T follicular helper cell (primary cell): Measurements from ENCODE around the gene SGK1.

Experiments
- DNase-seq: peaks from one replicate; pipeline ENCODE4 v3.0.0-alpha.2; 2020; ENCODE audit warnings: low read depth

The SGK1 gene

DNA sequence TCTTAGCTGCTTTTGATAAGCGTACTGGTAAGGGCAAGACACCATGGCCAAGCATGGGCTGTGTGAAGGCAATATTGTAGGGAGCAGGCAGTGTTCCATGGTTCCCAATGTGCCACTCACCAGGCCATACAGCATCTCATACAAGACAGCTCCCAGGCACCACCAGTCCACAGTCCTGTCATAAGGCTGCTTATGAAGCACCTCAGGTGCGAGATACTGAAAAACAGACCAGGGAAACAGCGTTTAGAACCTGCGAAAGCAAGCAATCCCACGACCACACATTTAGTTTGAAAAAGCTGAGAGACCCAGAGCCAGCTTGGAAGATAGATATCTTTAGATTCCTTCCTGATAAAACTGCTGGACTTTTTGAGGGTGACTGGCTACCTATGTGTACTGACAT lies 146.4 kb downstream of the SGK1 start:
- no peak for DNase-seq

DNA sequence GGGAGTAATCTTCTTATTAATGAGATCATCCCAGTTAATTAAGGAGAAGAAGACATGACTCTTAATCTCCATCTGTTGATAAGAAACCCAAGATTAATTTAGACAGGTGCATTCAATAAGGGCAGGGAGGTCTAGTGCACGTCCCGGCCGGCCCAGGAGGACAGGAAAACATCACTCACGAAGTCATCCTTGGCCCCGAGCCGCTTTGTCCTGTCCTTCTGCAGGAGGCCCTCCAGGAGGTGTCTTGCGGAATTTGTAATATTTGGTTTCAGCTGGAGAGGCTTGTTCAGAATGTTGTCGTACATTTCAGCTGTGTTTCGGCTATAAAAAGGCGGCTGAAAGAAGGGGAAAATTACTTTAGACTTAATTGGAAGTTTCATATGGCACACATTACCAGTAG lies 147.1 kb downstream of the SGK1 start:
- no peak for DNase-seq

DNA sequence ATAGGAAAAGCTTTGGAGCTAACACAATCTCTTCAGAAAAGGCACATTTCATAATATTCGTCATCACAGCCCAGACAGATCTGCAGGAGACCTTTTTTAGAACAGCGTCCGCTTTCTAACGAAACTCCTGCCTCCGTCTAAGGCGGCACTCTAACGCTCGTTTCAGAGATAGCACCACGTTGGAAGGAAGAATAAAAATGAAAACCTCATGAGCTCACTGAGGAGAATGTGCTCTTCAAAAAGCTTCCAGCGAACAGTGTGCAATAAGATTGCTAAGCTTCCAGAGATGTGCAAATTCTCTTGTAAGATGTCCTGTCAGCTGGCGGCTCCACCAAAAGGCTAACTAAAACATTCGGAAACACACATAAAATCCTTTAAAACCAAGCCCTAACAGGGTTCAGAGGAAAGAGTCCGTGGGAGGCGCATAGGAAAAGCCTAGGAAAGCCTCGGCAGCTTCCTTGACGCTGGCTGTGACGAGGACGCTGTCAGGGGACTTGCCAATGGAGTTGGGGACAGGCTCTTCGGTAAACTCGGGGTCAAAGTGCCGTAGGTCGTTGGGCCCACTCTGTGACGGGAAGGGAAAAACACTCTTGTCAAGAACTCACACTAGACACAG lies 147.9 kb downstream of the SGK1 start:
- DNase-seq: no peak

DNA sequence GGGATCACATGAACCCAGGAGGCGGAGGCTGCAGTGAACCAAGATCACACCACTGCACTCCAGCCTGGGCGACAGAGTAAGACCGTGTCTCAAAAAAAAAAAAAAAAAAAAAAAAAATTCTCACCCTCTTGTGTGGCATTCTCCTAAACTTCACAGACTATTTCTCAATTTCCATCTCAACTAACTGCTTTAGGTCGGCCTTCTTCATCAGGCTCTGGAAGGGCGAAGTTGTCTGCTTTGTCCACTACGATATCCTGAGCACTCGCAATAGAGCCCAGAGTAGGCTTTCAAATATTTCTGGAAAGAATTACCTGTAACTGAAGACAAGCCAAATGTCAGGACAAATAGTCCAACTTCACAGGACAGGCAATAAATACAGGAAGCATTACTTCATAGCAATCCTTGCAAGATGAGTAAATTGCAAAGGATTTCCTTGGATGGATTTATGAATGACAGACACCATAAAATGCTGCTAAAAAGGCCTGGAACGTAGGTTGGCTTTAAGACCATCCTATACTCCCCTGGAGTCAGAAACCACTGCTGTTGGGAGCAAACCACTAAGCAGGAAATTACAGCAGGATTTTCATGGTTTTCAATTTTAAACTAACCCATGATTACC lies 149.2 kb downstream of the SGK1 start:
- no peak for DNase-seq

DNA sequence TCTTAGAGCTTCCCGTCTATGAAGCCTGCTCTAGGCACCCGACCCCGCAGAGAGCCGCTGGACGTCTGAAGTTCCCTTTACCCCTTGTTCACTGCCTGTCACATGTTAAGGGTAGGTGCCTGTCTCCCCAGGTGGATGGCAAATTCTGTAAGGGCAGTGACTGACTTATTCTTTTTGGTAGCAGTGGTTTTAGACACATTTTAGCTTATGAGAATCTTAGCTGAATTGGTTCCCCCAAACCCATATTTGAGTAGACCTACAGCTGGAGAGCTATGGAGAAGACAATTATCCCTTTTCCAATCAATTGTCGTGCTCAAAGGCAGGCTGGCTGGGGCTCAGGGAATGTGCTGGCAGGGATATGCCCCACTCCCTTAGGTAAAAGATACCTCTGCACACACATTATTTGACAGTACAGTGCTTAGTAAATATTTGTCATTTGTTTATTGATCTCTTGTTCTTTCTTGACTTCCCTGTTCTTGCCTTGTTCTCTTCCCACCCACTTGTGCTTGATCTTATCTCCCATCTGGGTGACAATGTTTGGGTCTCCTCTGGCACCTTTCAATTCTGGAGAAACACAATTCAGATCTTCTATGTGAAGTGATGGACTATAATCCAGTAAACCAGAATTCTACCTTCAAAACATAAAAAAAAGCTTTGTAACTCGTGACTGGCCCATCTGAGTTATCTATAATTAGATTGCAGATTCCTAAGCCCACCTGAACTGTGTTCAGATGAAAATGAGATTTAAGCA lies 151.2 kb downstream of the SGK1 start:
- DNase-seq: no peak

DNA sequence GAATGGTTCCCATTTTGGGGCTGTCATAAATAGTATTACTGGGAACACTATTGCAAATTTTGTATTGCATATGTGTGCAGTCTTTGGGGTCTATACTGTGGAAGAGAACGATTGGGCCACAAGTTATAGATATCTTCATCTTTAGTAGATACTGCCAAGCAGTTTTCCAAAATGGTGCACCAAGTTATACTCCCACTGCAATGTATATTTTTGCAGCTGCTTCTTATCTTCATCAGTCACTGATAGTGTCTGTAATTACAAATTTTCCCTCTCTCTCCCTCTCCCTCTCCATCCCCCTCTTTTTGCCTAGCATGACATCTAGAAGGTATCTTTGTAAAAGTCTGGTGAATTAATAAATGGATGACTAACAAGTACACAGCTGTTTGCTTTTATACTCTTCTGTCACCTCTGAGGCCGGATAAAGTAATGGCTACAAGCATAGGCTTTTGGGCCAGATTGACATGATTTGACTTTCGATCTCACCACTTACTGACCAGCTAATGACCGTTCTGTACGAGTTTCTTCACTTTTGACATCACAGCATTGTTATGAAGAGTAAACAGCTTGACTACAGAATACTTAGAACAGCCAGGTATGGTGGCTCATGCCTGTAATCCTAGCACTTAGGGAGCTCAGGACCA lies 152.2 kb downstream of the SGK1 start:
- no peak for DNase-seq

DNA sequence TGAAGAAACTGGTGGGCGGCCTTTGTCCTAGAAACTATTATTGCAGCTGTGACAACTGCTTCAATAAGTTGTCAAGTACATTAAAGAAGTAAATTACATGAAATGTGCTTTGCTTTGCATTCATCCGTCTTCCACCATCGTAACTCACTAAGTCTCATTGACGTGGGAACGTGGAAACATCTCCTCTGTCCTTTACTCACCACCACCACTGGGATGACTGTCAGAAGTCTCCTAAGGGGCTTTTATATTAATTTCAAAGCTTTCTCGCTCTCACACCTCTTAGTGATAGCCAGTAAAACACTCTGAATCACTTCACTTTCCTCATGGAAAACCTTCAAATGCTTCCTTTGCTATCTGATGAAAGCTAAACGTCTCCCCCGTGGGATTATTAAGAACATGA lies 153.6 kb downstream of the SGK1 start:
- DNase-seq: no peak

DNA sequence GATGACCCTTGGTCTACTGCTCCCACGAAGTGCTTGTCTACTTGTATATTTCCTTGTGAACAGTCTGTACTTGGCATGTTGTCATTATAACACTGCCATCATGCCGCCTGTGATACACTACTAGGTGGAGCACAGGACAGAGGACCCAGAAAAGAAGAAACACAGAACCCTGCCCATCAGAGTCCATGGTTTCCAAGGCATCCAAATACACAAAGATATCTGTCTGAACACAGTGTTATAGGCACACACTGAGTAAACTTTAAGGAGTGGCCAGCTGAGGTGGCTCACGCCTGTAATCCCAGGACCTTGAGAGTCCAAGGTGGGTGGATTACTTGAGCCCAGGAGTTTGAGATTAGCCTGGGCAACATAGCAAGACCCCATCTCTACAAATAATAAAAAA lies 155.0 kb downstream of the SGK1 start:
- DNase-seq: no peak

DNA sequence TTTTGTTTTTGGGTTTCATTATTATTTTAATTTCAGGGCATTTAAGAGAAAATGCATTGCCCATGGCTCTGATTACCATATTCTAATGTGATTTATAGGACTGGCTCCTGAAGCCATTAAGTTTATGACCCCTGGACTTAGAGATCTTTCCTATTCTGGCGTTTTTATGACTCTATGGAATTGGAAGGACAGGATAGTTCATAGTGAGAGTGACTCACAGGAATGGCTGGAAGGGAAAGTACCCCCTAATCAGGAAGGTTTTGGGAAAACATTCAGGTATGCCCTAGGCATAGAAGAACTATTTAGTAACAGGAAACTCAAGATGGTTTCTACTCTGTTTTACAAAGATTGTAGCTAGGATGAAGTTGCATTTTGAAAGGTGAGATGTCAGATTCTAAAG lies 156.9 kb downstream of the SGK1 start:
- DNase-seq: no peak

DNA sequence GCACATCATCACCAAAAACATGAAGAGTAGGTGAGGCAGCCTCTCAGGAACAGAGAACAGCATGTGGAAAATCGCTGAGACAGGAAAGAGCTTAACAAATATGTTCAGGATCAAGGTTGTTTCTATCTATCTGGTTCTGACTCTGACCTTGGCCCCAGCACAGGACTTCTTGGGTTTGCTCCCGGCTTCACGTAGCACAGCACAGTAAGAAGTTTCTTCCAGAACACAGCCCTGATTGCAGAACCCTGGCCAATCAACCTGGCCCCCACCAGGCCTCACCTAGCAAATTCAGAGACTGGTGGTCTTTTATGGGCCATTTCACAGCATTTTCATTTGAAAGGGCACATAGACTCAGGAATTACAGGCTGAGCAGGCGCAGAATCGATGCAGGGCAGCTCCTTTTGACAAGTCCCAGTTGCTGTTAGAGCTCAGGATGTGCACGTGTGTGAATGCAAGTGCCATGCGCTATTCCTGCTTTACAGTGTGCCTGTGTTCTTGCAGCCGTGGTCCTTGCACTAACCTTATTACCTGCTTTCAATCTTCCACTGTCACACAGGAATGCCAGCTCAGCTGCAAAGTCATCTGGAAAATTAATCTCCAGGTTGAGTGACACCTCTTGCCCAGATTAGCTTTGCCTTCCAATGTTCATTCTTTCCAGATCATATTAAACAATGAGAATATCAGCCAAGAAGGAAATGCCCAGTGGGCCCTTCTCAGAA lies 165.0 kb downstream of the SGK1 start:
- no peak for DNase-seq

DNA sequence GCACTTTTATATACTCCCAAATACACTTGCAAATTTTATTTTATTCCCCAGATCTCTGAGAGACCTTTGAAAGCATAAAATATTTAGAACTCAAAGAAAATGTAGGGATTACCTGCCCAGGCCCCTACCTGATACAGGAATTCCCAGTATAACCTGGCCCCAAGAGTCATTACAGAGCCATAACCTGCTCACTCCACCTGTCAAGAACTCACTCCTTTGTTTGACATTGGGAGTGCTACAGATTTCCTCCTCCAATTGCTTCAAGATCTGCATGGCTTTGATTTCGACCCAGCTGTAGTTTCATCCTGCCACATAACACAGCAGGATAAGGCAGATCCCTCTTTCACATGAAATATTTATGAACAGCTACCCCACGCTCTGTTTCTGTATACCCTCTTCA lies 169.3 kb downstream of the SGK1 start:
- DNase-seq: no peak

DNA sequence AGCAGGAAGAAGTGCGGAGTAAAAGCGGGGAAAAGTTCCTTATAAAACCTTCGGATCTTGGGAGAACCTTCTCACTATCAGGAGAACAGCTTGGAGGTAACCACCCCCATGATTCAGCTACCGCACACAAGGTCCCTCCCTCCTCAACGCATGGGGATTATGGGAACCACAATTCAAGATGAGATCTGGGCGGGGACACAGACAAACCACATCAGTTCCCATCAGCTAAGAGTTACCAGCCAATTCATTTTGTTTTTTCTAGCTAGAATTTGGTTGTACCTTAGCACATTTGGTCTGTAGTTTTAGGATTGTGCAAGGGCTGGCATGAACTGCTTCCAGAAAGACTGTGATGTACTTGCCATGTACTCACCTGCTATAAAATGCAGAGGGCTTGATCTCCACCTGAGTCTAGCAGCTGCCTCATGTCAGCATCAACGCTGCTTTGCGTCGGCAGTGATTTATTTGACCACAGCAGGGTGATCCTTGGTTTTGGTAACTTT lies 170.8 kb downstream of the SGK1 start:
- no peak for DNase-seq

DNA sequence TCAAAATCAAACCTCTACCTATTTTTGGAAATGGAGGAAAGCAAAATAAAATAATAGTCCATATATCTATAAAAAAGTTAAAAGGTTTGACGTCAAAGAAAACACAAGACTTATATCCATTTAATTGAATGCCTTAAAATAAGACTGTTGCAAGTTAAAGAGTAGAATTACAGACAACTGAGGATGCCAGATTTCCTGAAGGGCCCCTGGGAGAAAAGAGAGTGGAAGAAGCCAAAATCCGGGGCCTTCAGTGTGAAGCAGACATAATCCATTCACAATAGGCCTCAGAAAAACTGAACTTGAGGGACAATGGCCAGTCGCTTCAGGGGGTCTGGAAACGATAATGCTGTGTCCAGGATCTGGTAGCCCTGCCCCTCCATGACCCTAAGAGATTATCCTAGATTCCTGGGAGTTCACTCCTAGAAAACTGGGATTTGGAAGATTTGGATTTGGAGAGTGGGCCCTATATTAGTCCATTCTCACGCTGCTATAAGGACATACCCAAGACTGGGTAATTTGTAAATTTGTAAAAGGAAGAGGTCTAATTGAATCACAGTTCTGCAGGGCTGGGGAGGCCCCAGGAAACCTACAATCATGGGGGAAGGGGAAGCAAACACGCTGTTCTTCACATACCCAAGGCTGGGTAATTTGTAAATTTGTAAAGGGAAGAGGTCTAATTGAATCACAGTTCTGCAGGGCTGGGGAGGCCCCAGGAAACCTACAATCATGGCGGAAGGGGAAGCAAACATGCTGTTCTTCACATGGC lies 171.5 kb downstream of the SGK1 start:
- no peak for DNase-seq

DNA sequence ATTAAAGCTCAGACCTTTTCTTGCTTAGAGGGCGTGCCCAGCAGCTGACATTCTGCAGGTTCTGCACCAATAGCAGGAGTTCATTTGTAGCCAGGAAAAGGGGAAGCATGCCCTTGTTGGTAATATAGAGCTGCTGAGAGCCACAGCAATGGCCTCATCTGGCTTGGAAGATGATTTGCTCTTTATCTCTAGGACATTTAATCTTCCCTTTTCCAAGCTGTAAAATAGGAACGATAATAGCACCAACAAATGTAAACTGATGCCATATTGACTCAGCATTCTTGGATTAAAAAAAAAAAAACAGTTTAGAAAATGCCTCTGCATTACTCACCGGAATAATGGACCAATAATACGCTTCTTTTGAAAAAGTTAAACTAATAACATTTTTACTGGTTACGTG lies 172.1 kb downstream of the SGK1 start:
- DNase-seq: no peak

DNA sequence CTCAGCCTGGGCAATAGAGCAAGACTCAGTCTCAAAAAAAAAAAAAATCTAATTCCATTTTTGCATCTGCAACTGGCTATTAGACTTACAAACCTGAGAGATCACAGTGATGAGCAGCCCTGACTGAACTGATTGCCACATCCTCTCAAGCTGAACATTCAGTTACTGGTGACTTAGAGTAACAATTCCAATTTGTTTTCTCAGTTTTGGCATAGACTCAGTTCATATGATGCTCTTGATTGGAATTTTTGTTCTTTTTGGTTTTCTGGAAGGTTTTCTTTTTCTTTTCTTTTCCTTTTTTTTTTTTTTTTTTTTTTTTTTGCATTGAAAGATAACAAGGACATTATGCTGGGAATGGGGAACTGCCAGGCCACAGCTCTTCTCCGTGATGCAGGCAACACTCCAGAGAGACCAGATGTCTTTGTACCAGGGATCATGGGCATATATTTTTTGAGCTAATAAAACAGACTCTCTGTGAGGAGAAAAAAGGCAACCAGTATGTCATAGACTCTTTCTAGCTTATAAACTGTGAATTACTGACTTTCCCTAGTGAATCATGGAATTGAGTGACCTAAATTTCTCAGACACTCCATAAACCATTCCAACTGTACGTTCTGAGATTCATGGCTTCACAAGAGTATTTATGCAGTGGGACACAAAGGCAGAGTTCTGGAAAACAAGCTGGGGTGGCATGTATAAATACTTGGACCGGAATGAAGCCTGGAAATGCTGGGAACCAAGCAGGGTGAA lies 179.5 kb downstream of the SGK1 start:
- DNase-seq: no peak

DNA sequence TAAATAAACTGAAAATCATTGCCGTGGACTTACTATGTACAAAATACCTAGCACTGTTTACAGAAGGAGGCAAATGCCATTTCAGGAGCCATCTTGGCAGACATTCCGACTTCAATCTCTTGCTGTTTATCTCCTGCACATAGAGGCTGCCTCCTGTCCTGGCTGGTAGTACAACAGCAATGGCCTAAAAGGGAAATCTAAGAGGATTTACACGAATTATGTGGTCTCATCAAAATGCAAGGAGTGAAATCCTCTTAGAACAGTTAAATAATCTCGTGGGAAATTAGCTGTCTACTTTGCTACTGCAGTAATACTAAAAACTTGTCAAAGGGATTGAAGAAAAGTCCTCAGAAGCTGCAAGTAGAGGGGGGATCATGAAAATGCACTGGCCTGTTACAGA lies 183.3 kb downstream of the SGK1 start:
- no peak for DNase-seq

DNA sequence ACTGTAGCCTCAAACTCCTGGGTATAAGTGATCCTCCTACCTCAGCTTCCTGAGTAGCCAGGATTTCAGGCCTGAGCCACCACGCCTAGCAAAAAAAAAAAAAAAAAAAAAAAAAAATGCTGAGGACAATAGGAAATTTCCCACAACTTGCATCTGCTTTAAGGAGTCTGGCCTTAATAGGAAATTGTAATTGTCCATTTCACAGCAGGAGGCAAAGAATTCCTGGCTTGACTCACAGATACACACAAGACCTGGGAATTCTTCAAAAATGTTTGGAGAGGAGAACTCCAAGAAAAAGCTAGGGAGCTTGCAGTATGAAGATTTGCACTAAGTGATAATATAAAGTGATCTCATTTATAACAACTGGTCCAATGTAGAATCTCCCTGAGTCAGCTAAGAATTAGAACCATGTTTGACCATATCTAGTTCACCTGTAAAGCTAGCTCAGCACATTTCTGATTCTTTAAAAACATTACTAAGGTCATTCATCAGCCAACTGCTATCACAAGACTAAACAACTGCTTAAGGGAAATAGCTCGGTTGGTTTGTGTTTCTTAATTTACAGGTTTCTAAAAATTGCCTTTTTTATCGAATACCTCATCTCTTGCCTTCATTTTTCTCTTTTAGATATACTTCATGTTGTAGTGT lies 185.3 kb downstream of the SGK1 start:
- DNase-seq: no peak

DNA sequence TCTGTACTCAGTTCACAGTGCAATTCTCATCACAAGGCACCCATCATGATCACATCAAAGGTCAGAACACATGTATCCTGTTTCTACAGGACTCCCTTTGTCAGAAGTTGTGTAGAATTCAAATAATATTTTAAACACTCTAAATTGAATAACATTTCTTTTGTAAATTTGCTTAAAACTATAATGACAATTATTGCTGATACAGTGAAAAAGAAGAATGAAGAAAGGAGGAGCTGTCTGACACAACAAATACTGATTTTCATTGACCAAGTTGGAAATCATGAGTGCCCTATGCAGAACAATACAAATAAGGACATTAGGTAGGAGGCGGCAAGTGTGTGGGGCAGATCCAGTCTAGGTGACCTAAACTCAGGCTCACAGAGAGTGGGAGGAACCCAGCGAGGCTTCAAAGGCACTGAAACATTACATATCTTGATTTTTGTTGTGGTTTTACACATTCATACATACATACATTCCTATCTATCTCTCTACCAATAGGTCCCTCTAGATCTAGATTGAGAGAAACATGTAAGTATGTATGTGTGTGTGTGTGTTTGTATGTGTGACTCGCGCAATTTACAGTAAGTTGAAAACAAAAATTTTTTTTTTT lies 186.3 kb downstream of the SGK1 start:
- DNase-seq: no peak

DNA sequence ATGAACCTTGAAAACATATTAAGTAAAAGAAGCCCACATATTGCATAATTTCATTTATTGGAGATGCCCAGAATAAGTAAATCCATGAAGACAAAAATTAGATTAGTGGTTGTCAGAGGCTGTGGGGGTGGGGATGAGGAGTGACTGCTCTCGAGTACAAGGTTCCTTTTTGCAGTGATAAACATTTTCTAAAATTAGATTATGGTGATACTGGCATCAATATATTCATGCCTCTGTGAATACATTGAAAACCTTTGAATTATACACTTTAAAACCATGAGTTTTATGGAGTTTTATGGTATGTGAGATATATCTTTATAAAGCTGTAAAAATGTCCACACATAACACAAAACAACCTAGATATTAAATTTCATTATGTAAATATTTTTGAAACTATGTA lies 189.8 kb downstream of the SGK1 start:
- DNase-seq: no peak
